H9 (cell line): ENCODE results near the gene WDR4. TPM values are rescaled to one million over a fixed set of nuclear protein-coding genes. Genes with fewer than 3 reads are reported as not detected.
A peak's percentile ranks its signal among the peaks of the same experiment; 100 is the strongest.

ENCODE experiments used
- DNase-seq: peaks from one replicate; pipeline ENCODE4 v3.0.0-alpha.2; 2017
- H2AFZ ChIP-seq: one replicate; pipeline ENCODE4 v1.6.1; 2013; ENCODE audit warnings: mild to moderate bottlenecking, low read length, control low read depth, moderate library complexity
- H2AK5ac ChIP-seq: 2 replicates; pipeline ENCODE4 v1.6.1; 2013; ENCODE audit warnings: low read length, control low read depth, mixed read lengths; ENCODE audit not compliant: insufficient read length
- H2BK120ac ChIP-seq: one replicate; pipeline ENCODE4 v1.6.1; 2013; ENCODE audit warnings: low read depth, mild to moderate bottlenecking, low read length, control low read depth, inconsistent platforms; ENCODE audit not compliant: poor library complexity, severe bottlenecking
- H2BK12ac ChIP-seq: 2 replicates; pipeline ENCODE4 v1.6.1; 2013; ENCODE audit warnings: low read length, control low read depth, mixed read lengths, low read depth; ENCODE audit not compliant: insufficient read length
- H2BK15ac ChIP-seq: 2 replicates; pipeline ENCODE4 v1.6.1; 2013; ENCODE audit warnings: low read depth, low read length, control low read depth
- H2BK20ac ChIP-seq: one replicate; pipeline ENCODE4 v1.6.1; 2013; ENCODE audit warnings: low read depth, mild to moderate bottlenecking, low read length, control low read depth, inconsistent platforms; ENCODE audit not compliant: poor library complexity, severe bottlenecking
- H2BK5ac ChIP-seq: 2 replicates; pipeline ENCODE4 v1.6.1; 2013; ENCODE audit warnings: low read length, control low read depth, mixed read lengths; ENCODE audit not compliant: insufficient read length
- H3K14ac ChIP-seq: 2 replicates; pipeline ENCODE4 v1.6.1; 2013; ENCODE audit warnings: low read length, control low read depth; ENCODE audit not compliant: insufficient read depth
- H3K18ac ChIP-seq: 2 replicates; pipeline ENCODE4 v1.6.1; 2013; ENCODE audit warnings: low read depth, mild to moderate bottlenecking, mixed read lengths, low read length, control low read depth; ENCODE audit not compliant: insufficient read length
- H3K23ac ChIP-seq: 2 replicates; pipeline ENCODE4 v1.6.1; 2013; ENCODE audit warnings: low read length, control low read depth, mixed read lengths, low read depth; ENCODE audit not compliant: insufficient read length
- H3K23me2 ChIP-seq: 2 replicates; pipeline ENCODE4 v1.6.1; 2013; ENCODE audit warnings: low read depth, mild to moderate bottlenecking, mixed read lengths, low read length, control low read depth; ENCODE audit not compliant: insufficient read length, poor library complexity, severe bottlenecking
- H3K27ac ChIP-seq: 2 replicates; pipeline ENCODE4 v1.5.1; 2013; ENCODE audit warnings: low read length, control low read depth, mixed read lengths, low read depth; ENCODE audit not compliant: insufficient read length
- H3K27me3 ChIP-seq: 2 replicates; pipeline ENCODE4 v1.6.1; 2013; ENCODE audit warnings: low read length, control low read depth, inconsistent platforms; ENCODE audit not compliant: insufficient read depth
- H3K4ac ChIP-seq: 2 replicates; pipeline ENCODE4 v1.6.1; 2013; ENCODE audit warnings: low read depth, mild to moderate bottlenecking, control low read depth, inconsistent platforms, low read length, moderate library complexity
- H3K4me1 ChIP-seq: 2 replicates; pipeline ENCODE4 v1.6.1; 2013; ENCODE audit warnings: low read length, control low read depth, inconsistent platforms; ENCODE audit not compliant: insufficient read depth
- H3K4me2 ChIP-seq: 2 replicates; pipeline ENCODE4 v1.6.1; 2013; ENCODE audit warnings: low read length, control low read depth, mixed read lengths; ENCODE audit not compliant: insufficient read length, insufficient read depth
- H3K56ac ChIP-seq: 2 replicates; pipeline ENCODE4 v1.6.1; 2013; ENCODE audit warnings: low read depth, mild to moderate bottlenecking, mixed read lengths, low read length, control low read depth; ENCODE audit not compliant: insufficient read length
- H3K79me1 ChIP-seq: 2 replicates; pipeline ENCODE4 v1.6.1; 2013; ENCODE audit warnings: low read depth, mild to moderate bottlenecking, moderate library complexity, low read length, control low read depth, inconsistent platforms; ENCODE audit not compliant: insufficient read depth, poor library complexity, severe bottlenecking
- H3K79me2 ChIP-seq: 2 replicates; pipeline ENCODE4 v1.6.1; 2013; ENCODE audit warnings: low read length, control low read depth, inconsistent platforms; ENCODE audit not compliant: insufficient read depth
- H3K9ac ChIP-seq: 2 replicates; pipeline ENCODE4 v1.6.1; 2013; ENCODE audit warnings: low read length, control low read depth, mixed read lengths; ENCODE audit not compliant: insufficient read length; ENCODE audit errors: extremely low read depth
- H3K9me3 ChIP-seq: one replicate; pipeline ENCODE4 v1.6.1; 2013; ENCODE audit warnings: low read depth, low read length, inconsistent platforms; ENCODE audit not compliant: control insufficient read depth
- H3T11ph ChIP-seq: one replicate; pipeline ENCODE4 v1.6.1; 2013; ENCODE audit warnings: mild to moderate bottlenecking, low read length, control low read depth, inconsistent platforms
- H4K20me1 ChIP-seq: one replicate; pipeline ENCODE4 v1.6.1; 2013; ENCODE audit not compliant: control insufficient read depth, insufficient read length, insufficient read depth
- H4K5ac ChIP-seq: 2 replicates; pipeline ENCODE4 v1.6.1; 2013; ENCODE audit warnings: low read depth, mild to moderate bottlenecking, mixed read lengths, low read length, control low read depth; ENCODE audit not compliant: insufficient read length
- H4K8ac ChIP-seq: replicated peaks from 2 replicates; pipeline ENCODE4 v1.6.1; 2013; ENCODE audit warnings: low read length, control low read depth, mixed read lengths, low read depth; ENCODE audit not compliant: insufficient read length
- H4K91ac ChIP-seq: 2 replicates; pipeline ENCODE4 v1.6.1; 2013; ENCODE audit warnings: low read depth, mild to moderate bottlenecking, moderate library complexity, mixed read lengths, low read length, control low read depth; ENCODE audit not compliant: insufficient read length
- H3K27ac Mint-ChIP-seq, 3 experiments: 2 replicates in 2 of 3; 3 replicates in 1 of 3; pipeline ENCODE4 v1.8.0; 2020 to 2021; ENCODE audit warnings: mixed read lengths in 3 of 3, mild to moderate bottlenecking in 1 of 3, moderate library complexity in 1 of 3
- H3K27me3 Mint-ChIP-seq: 2 replicates; pipeline ENCODE4 v1.8.0; 2021; ENCODE audit warnings: low read depth, mild to moderate bottlenecking, moderate library complexity, mixed read lengths
- H3K36me3 Mint-ChIP-seq, 3 experiments: 2 replicates in 2 of 3; 3 replicates in 1 of 3; pipeline ENCODE4 v1.8.0; 2020 to 2021; ENCODE audit warnings: low read depth in 3 of 3, mixed read lengths in 3 of 3; ENCODE audit not compliant: insufficient read depth in 1 of 3
- H3K4me1 Mint-ChIP-seq, 2 experiments: 2 replicates each; pipeline ENCODE4 v1.8.0; 2020; ENCODE audit warnings: mixed read lengths in 2 of 2
- H3K4me3 Mint-ChIP-seq, 2 experiments: 2 replicates in 1 of 2; 3 replicates in 1 of 2; pipeline ENCODE4 v1.8.0; 2020 to 2021; ENCODE audit warnings: mild to moderate bottlenecking in 2 of 2, mixed read lengths in 2 of 2, moderate library complexity in 1 of 2
- H3K9me3 Mint-ChIP-seq, 2 experiments: 2 replicates in 1 of 2; 3 replicates in 1 of 2; pipeline ENCODE4 v1.8.0; 2020; ENCODE audit warnings: mild to moderate bottlenecking in 2 of 2, mixed read lengths in 2 of 2, moderate library complexity in 1 of 2
- CTCF ChIP-seq: fragments of 200-600 bp; sonication (generic); conservative IDR thresholded peaks from 3 replicates; pipeline ENCODE4 v1.8.0; 2021; ENCODE audit warnings: antibody characterized with exemption, mild to moderate bottlenecking
- WGBS: extraction: QIAGEN DNeasy Blood & Tissue Kit; methylation state at CpG from one replicate; pipeline ENCODE4 v1.1.7; 2013; ENCODE audit warnings: missing lambda C conversion rate, low lambda C conversion rate, mixed read lengths; ENCODE audit not compliant: insufficient read length; ENCODE audit errors: extremely low coverage; 5-methylcytosine and 5-hydroxymethylcytosine counted together
- total RNA-seq: library from RNA; stranded (reverse); gene quantifications from 2 replicates; pipeline ENCODE4 v1.2.1, GENCODE V29; 2021

The WDR4 gene
- total RNA-seq, 1 experiment from 2014 or later = 54.4 TPM

- peak within 1 kb of the TSS; percentile 14 for H4K5ac ChIP-seq
- H3K27me3 ChIP-seq = no peaks in the 10 kb centered on the region
- no peak within 1 kb of the TSS for H2BK12ac ChIP-seq
- no peaks in the 10 kb centered on the region for H4K20me1 ChIP-seq
- peak within 1 kb of the TSS; percentile 59 for H3K4me2 ChIP-seq
- H2BK20ac ChIP-seq = no peak within 1 kb of the TSS
- no peak within 1 kb of the TSS for H4K91ac ChIP-seq
- H3K23me2 ChIP-seq = peaks cover 3% of the 10 kb centered on the region
- Mint-ChIP-seq H3K9me3 (no peaks in the 10 kb centered on the region), H3K27me3 (no peaks in the 10 kb centered on the region), H3K27ac (peak within 1 kb of the TSS; percentile 93 to 94 (median 94)), H3K36me3 (peaks cover 15 to 22% (median 16%) of the 10 kb centered on the region in 3 experiments), H3K4me3 (peak within 1 kb of the TSS; percentile 89 to 90), H3K4me1 (peaks cover 7 to 11% of the 10 kb centered on the region in 2 experiments; a peak in 3 of 4 replicates)
- H2BK15ac ChIP-seq = no peak within 1 kb of the TSS
- no peak within 1 kb of the TSS for H3T11ph ChIP-seq
- no peak within 1 kb of the TSS for H2BK120ac ChIP-seq
- peaks cover 3% of the 10 kb centered on the region for H3K79me1 ChIP-seq
- no peak within 1 kb of the TSS for H2BK5ac ChIP-seq
- H2AFZ ChIP-seq = no peak within 1 kb of the TSS
- peak within 1 kb of the TSS; percentile 89 for H3K14ac ChIP-seq
- no peak within 1 kb of the TSS for H2AK5ac ChIP-seq
- H3K56ac ChIP-seq = no peak within 1 kb of the TSS
- WGBS = no CpG with 5 or more reads among the region's 87 CpGs
- peak within 1 kb of the TSS; percentile 93 for H3K18ac ChIP-seq
- no peak for TF ChIP-seq CTCF
- H3K23ac ChIP-seq = no peak within 1 kb of the TSS
- peaks cover 3% of the 10 kb centered on the region; the same call in 1 of the 2 replicates for H3K79me2 ChIP-seq
- H3K9me3 ChIP-seq = no peaks in the 10 kb centered on the region
- H3K27ac ChIP-seq = no peak within 1 kb of the TSS
- H4K8ac ChIP-seq = no peak within 1 kb of the TSS
- H3K9ac ChIP-seq = peak within 1 kb of the TSS; percentile 74
- H3K4ac ChIP-seq = no peak within 1 kb of the TSS
- DNase-seq = peak; percentile 99
- no peaks in the 10 kb centered on the region; the same call in 1 of the 2 replicates for H3K4me1 ChIP-seq
These were observed 13.8 kb upstream of the WDR4 start, which contains the start of gene NDUFV3 for GRCh38 chr21:42892931-42893755. Gene NDUFV3, plus strand, starts transcription at chr21:42893309. Its CDS starts 25 bp downstream, at chr21:42893334.
